ENCODE measurements around the gene SDR42E1. TPM values are rescaled to one million over a fixed set of nuclear protein-coding genes. Genes with fewer than 3 reads are reported as not detected.

SDR42E1 gene
- total and polyA plus RNA-seq, 2 of the 13 experiments (the other 11 are each of a cell fraction or from before 2014, with no cell fraction given): 0.01 to 0.13 TPM

DNA sequence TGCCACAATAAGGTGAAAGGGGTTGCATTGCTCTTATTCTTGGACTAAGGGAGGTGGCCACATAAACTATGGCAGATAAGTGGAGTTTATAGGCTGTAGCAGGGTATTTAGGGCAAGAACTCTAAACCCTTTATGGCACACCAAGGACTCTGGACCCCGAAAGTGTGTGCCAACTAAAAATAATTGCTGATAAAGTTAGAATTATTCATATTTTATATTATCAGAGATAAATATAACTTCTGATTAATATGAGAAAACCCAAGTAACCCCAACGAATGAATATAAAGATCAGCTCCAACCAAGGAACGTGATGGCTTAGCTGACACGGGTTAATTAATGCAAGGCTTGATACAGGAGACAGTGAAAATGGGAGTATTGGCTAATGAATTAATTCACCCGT lies 8.8 kb upstream of the SDR42E1 start:
- no TSS peak for BruUV-seq (replicated peaks)
- Histone ChIP-seq H2AFZ (ENCODE audit: low read length) (no peak overlapping the region), H3K4me2 (ENCODE audit: low read depth, low read length) (no peak overlapping the region), H3K79me2 (ENCODE audit: insufficient read depth, low read length) (no peaks in the 10 kb centered on the region), H3K36me3 (replicated peaks in 1 of 2; ENCODE audit: control insufficient read depth in 1 of 2, insufficient read depth in 2 of 2, low read length in 2 of 2) (no peaks in the 10 kb centered on the region; a peak in 1 of 5 replicates), H4K20me1 (ENCODE audit: insufficient read depth, low read length) (no peaks in the 10 kb centered on the region), H3K9ac (ENCODE audit: insufficient read depth, low read depth, low read length) (no peak overlapping the region), H3K27me3 (ENCODE audit: control insufficient read depth in 1 of 2, insufficient read depth in 2 of 2, low read length in 2 of 2) (peaks cover 1 to 33% of the 10 kb centered on the region in 2 experiments; a peak in 3 of 5 replicates), H3K4me3 (replicated peaks in 1 of 3; ENCODE audit: insufficient read depth in 1 of 3, low read depth in 2 of 3, low read length in 3 of 3) (no peak overlapping the region), H3K4me1 (ENCODE audit: insufficient read depth, low read length) (no peaks in the 10 kb centered on the region; the same call in 1 of the 2 replicates), H3K27ac (ENCODE audit: extremely low read length, insufficient read depth, low read length) (no peak overlapping the region), H3K9me3 (ENCODE audit: low read length) (peaks cover 3% of the 10 kb centered on the region; the same call in 1 of the 2 replicates)
- DNase-seq (ENCODE audit: low spot score): no peak
- ChIA-PET POLR2A (no interaction called here), CTCF (ENCODE audit: low intra/inter-chr PET ratio, low total read pairs) (no interaction called here)
- no peak for FAIRE-seq
- ATAC-seq: no peak
- TF ChIP-seq ZSCAN29 (CRISPR knock-in tag; conservative IDR thresholded peaks at IDR 0.05): no peak
- no peak for TF ChIP-seq ZNF577 (CRISPR knock-in tag; IDR thresholded peaks at IDR 0.05; ENCODE audit: borderline replicate concordance, low read depth)
- TF ChIP-seq, protein P1, sequence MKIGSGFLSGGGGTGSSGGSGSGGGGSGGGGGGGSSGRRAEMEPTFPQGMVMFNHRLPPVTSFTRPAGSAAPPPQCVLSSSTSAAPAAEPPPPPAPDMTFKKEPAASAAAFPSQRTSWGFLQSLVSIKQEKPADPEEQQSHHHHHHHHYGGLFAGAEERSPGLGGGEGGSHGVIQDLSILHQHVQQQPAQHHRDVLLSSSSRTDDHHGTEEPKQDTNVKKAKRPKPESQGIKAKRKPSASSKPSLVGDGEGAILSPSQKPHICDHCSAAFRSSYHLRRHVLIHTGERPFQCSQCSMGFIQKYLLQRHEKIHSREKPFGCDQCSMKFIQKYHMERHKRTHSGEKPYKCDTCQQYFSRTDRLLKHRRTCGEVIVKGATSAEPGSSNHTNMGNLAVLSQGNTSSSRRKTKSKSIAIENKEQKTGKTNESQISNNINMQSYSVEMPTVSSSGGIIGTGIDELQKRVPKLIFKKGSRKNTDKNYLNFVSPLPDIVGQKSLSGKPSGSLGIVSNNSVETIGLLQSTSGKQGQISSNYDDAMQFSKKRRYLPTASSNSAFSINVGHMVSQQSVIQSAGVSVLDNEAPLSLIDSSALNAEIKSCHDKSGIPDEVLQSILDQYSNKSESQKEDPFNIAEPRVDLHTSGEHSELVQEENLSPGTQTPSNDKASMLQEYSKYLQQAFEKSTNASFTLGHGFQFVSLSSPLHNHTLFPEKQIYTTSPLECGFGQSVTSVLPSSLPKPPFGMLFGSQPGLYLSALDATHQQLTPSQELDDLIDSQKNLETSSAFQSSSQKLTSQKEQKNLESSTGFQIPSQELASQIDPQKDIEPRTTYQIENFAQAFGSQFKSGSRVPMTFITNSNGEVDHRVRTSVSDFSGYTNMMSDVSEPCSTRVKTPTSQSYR (CRISPR knock-in tag; IDR thresholded peaks at IDR 0.05; ENCODE audit: borderline replicate concordance): no peak
- no peak for TF ChIP-seq HNF4A (CRISPR knock-in tag; IDR thresholded peaks at IDR 0.05)
- no peak for TF ChIP-seq MEF2D (CRISPR knock-in tag; IDR thresholded peaks at IDR 0.05)
- TF ChIP-seq, protein P2, sequence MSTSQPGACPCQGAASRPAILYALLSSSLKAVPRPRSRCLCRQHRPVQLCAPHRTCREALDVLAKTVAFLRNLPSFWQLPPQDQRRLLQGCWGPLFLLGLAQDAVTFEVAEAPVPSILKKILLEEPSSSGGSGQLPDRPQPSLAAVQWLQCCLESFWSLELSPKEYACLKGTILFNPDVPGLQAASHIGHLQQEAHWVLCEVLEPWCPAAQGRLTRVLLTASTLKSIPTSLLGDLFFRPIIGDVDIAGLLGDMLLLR (CRISPR knock-in tag; IDR thresholded peaks at IDR 0.05): no peak
- TF ChIP-seq KDM2A (CRISPR knock-in tag; IDR thresholded peaks at IDR 0.05; ENCODE audit: borderline replicate concordance, low read depth): no peak
- no peak for TF ChIP-seq MTF2 (CRISPR knock-in tag; IDR thresholded peaks at IDR 0.05; ENCODE audit: borderline replicate concordance)
- no peak for TF ChIP-seq PITX1 (CRISPR knock-in tag; IDR thresholded peaks at IDR 0.05)
- TF ChIP-seq, protein P3, sequence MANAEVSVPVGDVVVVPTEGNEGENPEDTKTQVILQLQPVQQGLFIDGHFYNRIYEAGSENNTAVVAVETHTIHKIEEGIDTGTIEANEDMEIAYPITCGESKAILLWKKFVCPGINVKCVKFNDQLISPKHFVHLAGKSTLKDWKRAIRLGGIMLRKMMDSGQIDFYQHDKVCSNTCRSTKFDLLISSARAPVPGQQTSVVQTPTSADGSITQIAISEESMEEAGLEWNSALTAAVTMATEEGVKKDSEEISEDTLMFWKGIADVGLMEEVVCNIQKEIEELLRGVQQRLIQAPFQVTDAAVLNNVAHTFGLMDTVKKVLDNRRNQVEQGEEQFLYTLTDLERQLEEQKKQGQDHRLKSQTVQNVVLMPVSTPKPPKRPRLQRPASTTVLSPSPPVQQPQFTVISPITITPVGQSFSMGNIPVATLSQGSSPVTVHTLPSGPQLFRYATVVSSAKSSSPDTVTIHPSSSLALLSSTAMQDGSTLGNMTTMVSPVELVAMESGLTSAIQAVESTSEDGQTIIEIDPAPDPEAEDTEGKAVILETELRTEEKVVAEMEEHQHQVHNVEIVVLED (CRISPR knock-in tag; IDR thresholded peaks at IDR 0.05; ENCODE audit: borderline replicate concordance): no peak
- TF ChIP-seq BHLHE40 (IDR thresholded peaks at IDR 0.05; ENCODE audit: low read length): no peak
- intact Hi-C loops (cut with micrococcal nuclease; ENCODE audit: unreplicated experiment): no loop called here
- in situ Hi-C loops (cut with HindIII; ENCODE audit: extremely low pct_ligation_motif_present, low pct_unique_long_range_greater_than_20kb): no loop called here
- WGBS (ENCODE audit: low lambda C conversion rate): 13% methylated on average over 5 of the region's 5 CpGs
